Ammon's horn (tissue), 1 donor: ENCODE data around the gene ATN1.

Experiments used
- DNase-seq: peaks from one replicate; pipeline ENCODE4 v3.0.0-alpha.2; 2016; ENCODE audit warnings: low spot score

Gene ATN1

DNA sequence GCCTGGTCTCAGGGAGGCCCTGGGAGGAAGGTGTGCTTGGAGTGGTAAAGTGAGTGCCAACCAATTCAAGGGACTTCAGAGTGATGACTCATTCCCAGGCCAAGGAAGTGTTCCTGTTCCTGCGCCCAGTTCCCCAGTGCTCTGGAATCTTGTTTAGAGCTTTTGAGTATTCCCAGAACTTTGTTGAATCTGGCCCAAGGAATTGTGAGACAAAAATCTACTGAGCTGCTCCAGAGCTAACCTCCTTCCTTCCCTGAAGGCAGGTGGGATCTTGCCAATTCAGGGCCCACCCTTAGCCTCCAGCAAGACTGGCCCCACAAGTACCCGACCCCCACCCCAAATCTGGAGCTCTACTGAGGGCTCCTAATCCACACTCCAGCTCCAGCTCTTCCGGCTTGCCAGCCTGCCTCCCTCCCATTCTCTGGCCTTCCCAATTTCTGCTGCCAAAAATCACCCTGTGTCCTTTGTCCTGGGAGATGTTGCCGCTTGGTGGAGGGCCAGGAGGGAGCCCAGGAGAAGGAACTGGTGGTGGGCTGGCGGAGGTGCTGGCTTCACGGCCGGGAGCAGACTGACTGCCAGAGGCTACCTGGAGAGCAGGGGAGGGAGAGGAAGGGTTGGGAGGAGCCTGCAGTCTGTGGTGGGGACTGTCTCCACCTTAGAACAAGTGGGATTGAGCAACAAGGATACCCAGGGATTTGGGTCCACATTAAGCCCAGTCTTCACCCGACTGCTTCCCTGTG is 2.0 kb upstream of the ATN1 start:
- DNase-seq = peak; percentile 80

DNA sequence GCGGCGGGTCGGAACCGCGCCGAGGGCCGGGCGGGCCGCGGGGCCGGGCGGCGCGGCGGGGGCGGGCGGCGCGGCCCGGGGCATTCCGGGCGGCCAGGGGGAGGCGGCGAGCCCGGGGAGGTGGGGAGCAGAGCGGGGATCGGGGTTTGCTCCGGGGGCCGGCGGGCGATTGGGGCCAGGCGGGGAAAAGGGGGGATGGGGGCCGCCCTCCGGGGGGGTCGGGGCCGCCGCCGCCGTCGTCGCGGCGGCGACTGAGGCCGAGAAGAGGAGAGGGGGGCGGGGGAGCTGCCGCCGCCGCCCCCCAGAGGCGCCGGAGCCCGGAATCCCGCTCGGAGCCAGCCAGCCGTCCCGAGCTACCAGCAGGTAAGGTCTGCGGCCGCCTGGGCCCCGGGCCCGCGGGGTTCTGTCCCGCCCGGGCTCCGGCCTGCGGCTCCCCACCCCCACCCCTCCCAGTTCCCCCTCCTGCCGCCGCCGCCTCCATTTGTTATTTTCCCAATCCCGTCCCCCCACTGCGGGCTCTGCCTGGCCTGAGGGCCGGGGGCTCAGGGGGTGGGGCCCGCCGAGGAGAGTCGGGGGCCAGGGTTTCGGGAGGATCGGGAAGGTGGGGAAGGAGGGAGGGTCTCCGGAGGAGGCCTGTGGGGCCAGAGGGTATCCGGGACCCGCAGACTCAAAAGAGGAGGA is 403 bp downstream of the ATN1 start:
- no peak for DNase-seq

DNA sequence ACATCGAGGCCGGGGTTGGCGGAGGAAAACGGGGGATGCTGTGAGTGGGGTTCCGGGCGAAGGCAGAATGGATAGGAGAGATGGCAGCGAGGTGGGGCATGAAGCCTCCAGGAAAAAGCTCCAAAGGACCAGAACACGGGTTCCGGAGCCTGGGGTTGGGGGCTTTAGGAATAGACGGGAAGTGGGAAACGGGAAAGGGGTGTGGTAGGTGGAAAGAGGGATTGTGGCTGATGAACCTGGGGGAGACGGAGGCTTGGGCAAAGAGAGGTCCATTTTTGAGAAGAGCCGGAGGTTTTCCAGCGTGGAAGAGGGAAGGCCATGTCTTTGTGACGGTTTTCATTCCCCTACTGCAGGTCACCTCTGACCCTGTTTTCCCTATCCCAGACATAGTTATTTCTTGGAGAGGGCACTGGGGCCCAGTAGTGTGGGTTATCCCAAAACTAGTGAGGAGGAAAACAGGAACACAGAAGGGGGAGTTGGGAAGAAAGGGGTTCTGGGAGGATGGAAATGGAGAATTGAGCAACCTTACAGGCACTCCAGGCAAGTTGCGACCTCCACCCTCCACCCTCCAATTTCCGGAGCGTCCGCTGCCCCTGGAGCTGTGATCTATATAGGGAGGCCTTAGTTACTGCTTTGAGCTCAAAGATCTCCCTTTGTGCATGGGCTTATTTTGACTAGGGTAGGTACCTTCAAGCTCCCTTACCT is 1.1 kb downstream of the ATN1 start:
- no peak for DNase-seq

DNA sequence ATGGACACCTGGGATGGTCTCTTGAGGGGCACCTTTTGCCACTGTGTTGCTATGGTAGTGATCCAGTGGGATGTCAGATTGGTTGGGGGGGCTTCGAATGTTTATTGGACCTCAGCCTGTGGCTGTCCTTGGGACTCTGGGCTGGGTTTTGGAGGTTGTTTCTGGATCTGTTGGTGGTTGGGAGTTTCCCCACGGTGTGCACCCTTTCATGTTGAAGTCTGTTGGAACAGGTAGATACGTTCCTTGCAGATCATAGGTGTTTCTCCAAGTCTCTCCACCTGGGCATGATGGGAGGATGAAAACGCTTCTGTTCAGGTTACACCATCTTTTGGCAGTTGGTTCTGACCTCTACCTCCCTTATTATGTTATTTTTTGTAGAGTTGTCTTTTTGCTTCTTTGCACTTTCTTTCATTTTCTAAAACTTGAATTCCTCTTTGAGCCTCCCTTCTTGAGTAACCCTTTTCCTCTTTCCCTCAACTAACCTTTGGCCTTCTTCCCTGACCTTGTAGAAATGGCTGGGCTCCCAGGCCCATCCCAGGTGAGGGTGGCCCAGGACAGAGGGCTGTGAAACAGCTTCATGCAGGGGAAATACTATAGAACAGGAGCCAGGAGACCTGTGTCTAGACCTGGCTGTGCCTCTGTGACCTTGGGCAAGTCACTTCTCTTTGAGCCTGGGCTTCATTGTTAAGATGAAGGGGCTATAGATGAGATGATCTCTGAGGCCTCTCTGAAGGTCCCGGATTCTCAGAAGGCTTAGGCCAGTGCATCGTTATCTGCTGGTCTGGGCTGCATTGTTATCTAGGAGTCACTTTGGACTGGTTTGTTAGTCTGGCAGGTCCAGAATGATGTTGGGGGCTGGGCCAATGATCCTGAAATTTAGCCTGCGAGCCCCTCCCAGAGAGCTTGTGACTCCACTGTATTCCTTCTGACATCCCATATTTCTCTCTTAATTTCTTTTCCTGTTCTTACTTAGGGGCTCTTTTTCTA is 2.0 kb downstream of the ATN1 start:
- no peak for DNase-seq

DNA sequence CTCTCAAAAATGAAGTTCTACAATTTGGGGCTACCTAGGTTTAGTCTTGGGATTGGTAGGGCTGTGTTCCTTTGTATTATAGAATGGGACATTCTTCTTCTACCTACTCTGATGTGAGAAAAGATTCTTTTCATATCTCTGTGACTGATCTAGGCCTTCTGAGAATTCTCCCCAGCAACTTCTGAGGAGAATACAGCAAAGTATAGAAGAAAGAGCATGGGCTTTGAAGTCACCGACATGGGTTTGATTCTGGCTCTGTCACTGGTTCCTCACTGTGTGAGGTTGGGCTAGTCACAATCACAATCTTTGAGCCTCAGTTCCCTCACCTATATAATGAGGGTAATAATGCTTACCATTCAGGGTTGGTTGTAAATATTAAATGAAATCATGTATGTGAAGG is 5.0 kb downstream of the ATN1 start:
- DNase-seq = no peak

DNA sequence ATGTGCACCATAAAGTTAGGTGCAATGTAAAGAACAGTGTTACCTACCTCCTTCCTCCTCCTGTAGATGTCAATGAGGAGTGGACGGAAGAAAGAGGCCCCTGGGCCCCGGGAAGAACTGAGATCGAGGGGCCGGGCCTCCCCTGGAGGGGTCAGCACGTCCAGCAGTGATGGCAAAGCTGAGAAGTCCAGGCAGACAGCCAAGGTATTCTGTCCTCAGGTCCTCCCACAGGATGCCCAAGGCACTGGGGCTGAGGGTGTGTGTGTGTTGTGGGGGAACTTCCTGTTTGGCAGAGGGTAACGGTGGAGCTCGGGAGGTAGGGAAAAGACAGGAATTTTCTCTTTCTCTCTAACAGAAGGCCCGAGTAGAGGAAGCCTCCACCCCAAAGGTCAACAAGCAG is 6.4 kb downstream of the ATN1 start:
- no peak for DNase-seq

DNA sequence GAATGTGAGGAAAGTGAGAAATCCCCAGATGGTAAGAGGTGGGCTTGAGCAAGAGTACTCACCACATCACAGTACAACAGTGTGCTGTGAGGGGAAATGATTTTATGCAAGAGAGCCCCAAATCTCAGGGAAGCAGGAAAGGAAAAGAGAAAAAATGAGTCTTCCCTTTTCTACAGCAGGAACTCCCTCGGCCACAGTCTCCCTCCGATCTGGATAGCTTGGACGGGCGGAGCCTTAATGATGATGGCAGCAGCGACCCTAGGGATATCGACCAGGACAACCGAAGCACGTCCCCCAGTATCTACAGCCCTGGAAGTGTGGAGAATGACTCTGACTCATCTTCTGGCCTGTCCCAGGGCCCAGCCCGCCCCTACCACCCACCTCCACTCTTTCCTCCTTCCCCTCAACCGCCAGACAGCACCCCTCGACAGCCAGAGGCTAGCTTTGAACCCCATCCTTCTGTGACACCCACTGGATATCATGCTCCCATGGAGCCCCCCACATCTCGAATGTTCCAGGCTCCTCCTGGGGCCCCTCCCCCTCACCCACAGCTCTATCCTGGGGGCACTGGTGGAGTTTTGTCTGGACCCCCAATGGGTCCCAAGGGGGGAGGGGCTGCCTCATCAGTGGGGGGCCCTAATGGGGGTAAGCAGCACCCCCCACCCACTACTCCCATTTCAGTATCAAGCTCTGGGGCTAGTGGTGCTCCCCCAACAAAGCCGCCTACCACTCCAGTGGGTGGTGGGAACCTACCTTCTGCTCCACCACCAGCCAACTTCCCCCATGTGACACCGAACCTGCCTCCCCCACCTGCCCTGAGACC is 7.8 kb downstream of the ATN1 start:
- no peak for DNase-seq

DNA sequence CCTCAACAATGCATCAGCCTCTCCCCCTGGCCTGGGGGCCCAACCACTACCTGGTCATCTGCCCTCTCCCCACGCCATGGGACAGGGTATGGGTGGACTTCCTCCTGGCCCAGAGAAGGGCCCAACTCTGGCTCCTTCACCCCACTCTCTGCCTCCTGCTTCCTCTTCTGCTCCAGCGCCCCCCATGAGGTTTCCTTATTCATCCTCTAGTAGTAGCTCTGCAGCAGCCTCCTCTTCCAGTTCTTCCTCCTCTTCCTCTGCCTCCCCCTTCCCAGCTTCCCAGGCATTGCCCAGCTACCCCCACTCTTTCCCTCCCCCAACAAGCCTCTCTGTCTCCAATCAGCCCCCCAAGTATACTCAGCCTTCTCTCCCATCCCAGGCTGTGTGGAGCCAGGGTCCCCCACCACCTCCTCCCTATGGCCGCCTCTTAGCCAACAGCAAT is 8.5 kb downstream of the ATN1 start:
- DNase-seq = no peak

DNA sequence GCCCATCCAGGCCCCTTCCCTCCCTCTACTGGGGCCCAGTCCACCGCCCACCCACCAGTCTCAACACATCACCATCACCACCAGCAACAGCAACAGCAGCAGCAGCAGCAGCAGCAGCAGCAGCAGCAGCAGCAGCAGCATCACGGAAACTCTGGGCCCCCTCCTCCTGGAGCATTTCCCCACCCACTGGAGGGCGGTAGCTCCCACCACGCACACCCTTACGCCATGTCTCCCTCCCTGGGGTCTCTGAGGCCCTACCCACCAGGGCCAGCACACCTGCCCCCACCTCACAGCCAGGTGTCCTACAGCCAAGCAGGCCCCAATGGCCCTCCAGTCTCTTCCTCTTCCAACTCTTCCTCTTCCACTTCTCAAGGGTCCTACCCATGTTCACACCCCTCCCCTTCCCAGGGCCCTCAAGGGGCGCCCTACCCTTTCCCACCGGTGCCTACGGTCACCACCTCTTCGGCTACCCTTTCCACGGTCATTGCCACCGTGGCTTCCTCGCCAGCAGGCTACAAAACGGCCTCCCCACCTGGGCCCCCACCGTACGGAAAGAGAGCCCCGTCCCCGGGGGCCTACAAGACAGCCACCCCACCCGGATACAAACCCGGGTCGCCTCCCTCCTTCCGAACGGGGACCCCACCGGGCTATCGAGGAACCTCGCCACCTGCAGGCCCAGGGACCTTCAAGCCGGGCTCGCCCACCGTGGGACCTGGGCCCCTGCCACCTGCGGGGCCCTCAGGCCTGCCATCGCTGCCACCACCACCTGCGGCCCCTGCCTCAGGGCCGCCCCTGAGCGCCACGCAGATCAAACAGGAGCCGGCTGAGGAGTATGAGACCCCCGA is 9.1 kb downstream of the ATN1 start:
- no peak for DNase-seq

DNA sequence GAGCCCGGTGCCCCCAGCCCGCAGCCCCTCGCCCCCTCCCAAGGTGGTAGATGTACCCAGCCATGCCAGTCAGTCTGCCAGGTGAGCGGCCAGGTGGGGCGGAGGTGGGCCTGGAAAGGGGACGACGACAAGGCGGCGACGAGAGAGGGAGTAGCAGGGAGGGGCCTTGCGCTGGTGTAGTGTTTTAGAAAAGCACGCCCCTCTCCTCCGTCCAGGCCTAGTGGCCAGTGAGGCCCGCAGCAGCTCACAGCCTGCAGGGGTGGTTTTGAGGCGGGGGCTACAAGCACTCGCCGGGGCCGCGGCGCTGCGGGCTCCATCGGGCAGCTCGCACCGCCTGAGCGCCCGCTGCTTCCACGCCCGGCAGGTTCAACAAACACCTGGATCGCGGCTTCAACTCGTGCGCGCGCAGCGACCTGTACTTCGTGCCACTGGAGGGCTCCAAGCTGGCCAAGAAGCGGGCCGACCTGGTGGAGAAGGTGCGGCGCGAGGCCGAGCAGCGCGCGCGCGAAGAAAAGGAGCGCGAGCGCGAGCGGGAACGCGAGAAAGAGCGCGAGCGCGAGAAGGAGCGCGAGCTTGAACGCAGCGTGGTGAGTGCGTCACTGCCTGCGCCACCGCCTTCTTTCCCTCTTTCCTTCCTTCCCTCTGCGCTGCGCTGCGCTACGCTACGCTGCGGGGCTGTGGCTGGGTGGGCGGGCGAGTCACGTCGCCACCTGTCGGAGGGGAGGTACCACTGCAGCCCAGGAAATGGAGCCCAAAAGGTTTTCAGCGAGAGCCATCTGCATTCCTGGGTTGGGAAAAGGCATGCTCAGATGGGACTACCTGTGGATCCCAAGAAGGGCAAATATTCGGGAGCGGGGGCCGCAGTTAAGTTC is 10.0 kb downstream of the ATN1 start:
- peak; percentile 99 for DNase-seq

DNA sequence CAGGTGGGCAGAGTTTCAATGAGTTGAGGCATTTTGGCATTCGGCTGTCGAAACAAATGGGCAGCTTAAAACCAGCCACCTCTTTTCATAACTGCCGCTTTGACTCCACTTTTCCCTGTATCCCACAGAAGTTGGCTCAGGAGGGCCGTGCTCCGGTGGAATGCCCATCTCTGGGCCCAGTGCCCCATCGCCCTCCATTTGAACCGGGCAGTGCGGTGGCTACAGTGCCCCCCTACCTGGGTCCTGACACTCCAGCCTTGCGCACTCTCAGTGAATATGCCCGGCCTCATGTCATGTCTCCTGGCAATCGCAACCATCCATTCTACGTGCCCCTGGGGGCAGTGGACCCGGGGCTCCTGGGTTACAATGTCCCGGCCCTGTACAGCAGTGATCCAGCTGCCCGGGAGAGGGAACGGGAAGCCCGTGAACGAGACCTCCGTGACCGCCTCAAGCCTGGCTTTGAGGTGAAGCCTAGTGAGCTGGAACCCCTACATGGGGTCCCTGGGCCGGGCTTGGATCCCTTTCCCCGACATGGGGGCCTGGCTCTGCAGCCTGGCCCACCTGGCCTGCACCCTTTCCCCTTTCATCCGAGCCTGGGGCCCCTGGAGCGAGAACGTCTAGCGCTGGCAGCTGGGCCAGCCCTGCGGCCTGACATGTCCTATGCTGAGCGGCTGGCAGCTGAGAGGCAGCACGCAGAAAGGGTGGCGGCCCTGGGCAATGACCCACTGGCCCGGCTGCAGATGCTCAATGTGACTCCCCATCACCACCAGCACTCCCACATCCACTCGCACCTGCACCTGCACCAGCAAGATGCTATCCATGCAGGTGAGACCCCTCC is 10.8 kb downstream of the ATN1 start:
- no peak for DNase-seq

DNA sequence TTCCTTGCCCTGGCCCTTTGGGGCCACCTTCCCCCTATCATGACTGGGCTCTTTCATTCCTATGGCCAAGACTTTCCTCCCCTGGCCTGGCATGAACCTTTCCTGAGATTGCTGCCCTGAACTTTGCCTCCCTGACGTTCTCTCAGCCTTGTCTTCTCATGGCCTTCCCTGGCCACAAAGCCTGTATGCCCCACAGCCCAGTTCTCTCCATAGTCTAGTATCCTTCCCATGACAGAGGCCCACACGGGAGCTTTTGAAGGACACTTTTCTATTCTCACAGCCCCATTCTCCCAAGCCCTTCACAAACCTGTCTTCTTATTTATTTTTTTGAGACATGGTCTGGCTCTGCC is 11.4 kb downstream of the ATN1 start:
- DNase-seq = no peak

DNA sequence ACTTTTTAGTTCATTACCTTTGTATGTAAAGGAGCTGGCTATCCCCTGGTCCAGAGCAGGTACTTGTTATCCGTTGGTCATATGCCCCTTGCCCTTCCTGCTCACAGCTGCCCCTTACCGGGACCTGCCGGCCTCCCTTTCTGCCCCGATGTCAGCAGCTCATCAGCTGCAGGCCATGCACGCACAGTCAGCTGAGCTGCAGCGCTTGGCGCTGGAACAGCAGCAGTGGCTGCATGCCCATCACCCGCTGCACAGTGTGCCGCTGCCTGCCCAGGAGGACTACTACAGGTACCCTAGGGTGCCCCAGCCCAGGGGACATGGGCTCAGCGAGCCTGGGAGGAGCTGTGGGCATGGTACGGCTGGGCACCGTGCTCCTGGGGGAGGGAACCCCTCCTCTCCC is 13.5 kb downstream of the ATN1 start:
- no peak for DNase-seq

DNA sequence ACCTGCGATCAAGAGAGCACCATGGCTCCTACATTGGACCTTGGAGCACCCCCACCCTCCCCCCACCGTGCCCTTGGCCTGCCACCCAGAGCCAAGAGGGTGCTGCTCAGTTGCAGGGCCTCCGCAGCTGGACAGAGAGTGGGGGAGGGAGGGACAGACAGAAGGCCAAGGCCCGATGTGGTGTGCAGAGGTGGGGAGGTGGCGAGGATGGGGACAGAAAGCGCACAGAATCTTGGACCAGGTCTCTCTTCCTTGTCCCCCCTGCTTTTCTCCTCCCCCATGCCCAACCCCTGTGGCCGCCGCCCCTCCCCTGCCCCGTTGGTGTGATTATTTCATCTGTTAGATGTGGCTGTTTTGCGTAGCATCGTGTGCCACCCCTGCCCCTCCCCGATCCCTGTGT is 14.0 kb downstream of the ATN1 start:
- DNase-seq = no peak

DNA sequence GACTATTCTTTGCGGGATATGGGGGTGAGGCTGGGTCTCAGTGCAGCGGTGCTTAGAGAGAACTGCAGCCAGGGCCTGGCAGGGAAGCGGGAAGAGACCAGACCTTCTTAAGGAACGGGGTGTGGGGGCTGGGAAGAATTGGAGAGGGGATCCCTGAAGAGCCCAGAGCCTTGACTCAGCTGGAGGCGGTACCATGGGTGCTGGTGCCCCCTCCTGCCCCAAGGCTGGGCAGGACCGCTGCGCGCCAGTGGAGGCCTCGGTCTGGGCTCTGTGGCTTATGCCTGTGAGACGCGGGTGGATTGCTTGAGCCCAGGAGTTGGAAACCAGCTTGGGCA is 14.5 kb downstream of the ATN1 start:
- DNase-seq = no peak

DNA sequence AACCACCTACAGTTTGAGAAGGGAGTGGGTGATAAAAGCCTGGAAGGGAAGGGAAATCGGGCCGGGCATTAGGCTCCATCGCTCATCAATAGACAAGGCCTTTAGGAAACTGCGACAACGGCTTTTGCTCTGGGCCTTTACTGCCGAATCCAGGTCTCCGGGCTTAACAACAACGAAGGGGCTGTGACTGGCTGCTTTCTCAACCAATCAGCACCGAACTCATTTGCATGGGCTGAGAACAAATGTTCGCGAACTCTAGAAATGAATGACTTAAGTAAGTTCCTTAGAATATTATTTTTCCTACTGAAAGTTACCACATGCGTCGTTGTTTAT is 15.6 kb downstream of the ATN1 start:
- DNase-seq = peak; percentile 96

DNA sequence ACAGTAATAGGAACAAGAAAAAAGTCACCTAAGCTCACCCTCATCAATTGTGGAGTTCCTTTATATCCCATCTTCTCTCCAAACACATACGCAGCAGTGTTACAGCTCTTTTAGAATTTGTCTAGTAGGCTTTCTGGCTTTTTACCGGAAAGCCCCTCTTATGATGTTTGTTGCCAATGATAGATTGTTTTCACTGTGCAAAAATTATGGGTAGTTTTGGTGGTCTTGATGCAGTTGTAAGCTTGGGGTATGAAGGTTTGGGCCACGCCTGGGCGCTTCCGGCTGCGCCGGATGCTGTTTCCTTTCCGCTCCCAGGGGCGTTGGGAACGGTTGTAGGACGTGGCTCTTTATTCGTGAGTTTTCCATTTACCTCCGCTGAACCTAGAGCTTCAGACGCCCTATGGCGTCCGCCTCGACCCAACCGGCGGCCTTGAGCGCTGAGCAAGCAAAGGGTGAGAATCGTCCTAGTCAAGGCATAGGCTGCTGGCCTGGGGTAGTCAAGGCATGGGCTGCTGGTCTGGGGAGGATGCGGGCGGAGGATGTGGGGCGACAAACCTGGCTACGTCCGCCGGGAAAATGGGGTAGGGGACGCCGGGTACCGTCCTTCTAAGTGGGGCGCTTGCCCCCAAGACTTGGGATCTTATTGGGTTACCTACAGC is 16.1 kb downstream of the ATN1 start, which contains the start of the genes C12orf57 and RNU7-1:
TSS of gene C12orf57 (plus strand) at position 301 of the 659 bp plus-strand sequence. CDS start at position 401, 100 bp downstream.
TSS of gene RNU7-1 (plus strand) at position 95 of the 659 bp plus-strand sequence.
- DNase-seq = peak; percentile 70
